HL-60 (cell line): ENCODE measurements around the gene FOXP4.

ENCODE experiments used
- CTCF ChIP-seq: IDR thresholded peaks from one replicate; pipeline ENCODE4 v1.5.1; 2011; ENCODE audit warnings: low read length, control low read depth, inconsistent platforms; ENCODE audit not compliant: insufficient read depth
- GABPA ChIP-seq: IDR thresholded peaks from 2 replicates; pipeline ENCODE4 v1.6.1; 2012; ENCODE audit warnings: low read depth
- POLR2AphosphoS5 ChIP-seq: IDR thresholded peaks from 2 replicates; pipeline ENCODE4 v1.6.1; 2012; ENCODE audit warnings: low read depth
- REST ChIP-seq: IDR thresholded peaks from 2 replicates; pipeline ENCODE4 v1.6.1; 2012; ENCODE audit warnings: low read depth; ENCODE audit not compliant: insufficient replicate concordance
- SPI1 ChIP-seq: IDR thresholded peaks from 2 replicates; pipeline ENCODE4 v1.6.1; 2012; ENCODE audit warnings: low read depth, mild to moderate bottlenecking, borderline replicate concordance

- no peak for TF ChIP-seq CTCF
- TF ChIP-seq POLR2AphosphoS5 = no peak
- TF ChIP-seq REST = no peak
- TF ChIP-seq SPI1 = no peak
- TF ChIP-seq GABPA = no peak
These were observed 951 bp downstream of the FOXP4 start for GRCh38 chr6:41546866-41547798.
